SH-SY5Y (cell line): ENCODE measurements around the gene KCNJ4.

Experiments
- GATA2 ChIP-seq: IDR thresholded peaks from 2 replicates; pipeline ENCODE4 v1.6.1; 2011; ENCODE audit warnings: mild to moderate bottlenecking, low read depth, low read length
- GATA3 ChIP-seq: IDR thresholded peaks from 2 replicates; pipeline ENCODE4 v1.6.1; 2011; ENCODE audit warnings: low read depth, mild to moderate bottlenecking, low read length, moderate library complexity

DNA sequence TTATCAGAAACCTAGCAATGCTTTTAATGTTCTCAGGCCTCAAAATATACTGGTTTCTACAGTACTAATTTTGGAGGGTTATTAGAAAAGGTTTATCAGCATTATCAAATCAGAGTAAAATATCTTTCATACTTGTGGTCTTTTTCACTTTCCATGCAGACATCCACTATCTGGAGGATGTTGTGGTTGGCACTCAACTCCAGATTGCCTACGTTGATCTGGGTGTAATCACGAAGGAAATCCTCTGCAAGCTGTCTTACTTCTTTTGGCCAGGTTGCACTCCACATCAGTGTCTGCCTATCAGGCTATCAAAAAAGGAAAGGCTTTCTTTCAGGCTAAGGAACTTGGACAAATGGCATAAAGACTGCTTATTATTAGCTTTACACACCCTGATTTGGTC is 39.5 kb upstream of the KCNJ4 start:
- no peak for TF ChIP-seq GATA2
- TF ChIP-seq GATA3: no peak
